Fibroblast of mammary gland (primary cell): Measurements from ENCODE around the gene CDC23.
"Not testable (repeated sequence)": the region's sequence is repeated elsewhere in the genome, so short reads cannot be mapped to it uniquely, and the experiment has no call there.

Experiments
- DNase-seq: peaks from one replicate; pipeline ENCODE4 v3.0.0-alpha.2; 2010; ENCODE audit warnings: low read depth
- H3K4me3 ChIP-seq: 2 replicates; pipeline ENCODE4 v1.5.1; 2011; ENCODE audit warnings: low read depth, mild to moderate bottlenecking, low read length, moderate library complexity; ENCODE audit not compliant: control insufficient read depth
- TF ChIP-seq, protein P1 (sequence below): conservative IDR thresholded peaks from 2 replicates; pipeline ENCODE4 v1.5.1; 2011; ENCODE audit warnings: low read depth, low read length, inconsistent platforms; ENCODE audit not compliant: control insufficient read depth, insufficient read depth

CDC23 gene

DNA sequence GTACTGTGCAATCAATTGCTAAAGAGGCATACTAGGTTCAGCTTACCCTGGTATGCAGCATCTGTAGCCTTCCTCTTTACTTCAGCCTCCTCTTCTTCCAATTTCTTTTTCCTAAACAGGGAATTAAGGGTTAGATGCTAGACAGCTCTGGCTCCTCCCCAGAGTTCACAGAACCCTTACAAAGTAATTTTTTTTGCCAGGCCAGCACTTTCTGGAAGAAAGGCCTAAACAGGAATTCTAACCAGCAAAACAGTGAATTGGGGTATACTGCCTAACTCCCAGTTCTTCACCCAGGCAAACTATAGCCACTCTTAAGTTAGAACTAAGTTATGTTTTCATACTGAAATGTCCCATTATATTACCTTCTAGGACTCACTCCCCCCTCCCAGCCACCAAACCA, 42.8 kb downstream of the CDC23 start:
- DNase-seq = no peak
- TF ChIP-seq, protein P1, sequence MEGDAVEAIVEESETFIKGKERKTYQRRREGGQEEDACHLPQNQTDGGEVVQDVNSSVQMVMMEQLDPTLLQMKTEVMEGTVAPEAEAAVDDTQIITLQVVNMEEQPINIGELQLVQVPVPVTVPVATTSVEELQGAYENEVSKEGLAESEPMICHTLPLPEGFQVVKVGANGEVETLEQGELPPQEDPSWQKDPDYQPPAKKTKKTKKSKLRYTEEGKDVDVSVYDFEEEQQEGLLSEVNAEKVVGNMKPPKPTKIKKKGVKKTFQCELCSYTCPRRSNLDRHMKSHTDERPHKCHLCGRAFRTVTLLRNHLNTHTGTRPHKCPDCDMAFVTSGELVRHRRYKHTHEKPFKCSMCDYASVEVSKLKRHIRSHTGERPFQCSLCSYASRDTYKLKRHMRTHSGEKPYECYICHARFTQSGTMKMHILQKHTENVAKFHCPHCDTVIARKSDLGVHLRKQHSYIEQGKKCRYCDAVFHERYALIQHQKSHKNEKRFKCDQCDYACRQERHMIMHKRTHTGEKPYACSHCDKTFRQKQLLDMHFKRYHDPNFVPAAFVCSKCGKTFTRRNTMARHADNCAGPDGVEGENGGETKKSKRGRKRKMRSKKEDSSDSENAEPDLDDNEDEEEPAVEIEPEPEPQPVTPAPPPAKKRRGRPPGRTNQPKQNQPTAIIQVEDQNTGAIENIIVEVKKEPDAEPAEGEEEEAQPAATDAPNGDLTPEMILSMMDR = no peak
- H3K4me3 ChIP-seq = no peak overlapping the region

DNA sequence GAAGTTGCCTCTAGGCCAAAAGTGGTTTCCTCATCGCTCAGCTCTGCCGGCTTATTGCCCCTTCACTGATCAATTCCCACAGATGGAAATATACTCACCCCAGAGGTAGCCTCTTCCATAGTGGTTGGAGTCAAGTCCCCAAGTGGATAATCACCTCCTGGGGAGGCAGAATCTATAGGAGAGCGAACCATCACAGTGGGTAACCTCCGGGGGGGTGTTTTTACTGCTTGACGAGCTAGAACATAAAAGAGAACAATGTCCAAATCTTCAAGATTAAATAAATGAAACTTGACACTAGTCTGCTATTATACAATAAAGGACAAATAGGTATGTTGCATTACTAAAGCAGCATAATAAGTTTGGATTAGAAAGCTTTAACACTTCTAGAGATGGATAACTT, 44.0 kb downstream of the CDC23 start:
- H3K4me3 ChIP-seq = no peak overlapping the region
- TF ChIP-seq, protein P1 = no peak
- DNase-seq = no peak

DNA sequence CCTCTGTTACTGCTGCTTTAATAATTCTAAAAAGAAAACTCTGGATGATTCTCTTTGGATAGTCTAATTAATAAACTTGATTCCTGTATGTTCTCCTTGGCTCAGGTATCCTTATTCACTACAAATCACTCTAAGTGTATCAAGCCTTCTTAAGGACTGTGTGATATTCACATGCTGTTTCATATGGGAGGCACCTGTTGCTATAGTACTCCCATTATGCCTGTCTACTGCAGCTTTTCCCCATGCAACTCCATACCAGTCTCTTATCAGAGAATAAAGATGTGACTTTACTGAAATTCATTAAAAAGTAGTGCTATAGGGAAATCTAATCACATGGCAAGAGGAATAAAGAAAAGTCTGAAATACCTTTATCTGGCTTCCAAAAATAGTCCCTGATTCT, 49.4 kb downstream of the CDC23 start:
- DNase-seq = no peak
- H3K4me3 ChIP-seq = no peak overlapping the region
- TF ChIP-seq, protein P1 = no peak

DNA sequence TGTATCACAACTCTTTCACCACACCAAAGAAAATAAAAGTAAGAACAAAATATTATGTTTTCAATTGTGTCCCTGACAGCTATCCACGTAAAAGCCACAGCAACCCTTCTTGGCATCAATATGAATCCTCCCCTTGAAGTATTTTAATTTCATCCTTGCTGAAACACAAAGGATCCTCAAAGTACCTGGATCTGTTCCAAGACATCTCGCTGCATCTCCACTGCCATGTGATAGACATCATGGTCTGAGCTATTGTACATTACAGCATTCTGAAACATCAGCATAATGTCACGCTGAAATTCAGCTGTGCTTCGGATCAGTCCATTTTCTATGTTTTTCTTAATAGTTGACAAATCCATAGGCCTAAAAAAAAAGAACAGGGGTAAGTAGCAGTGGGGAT, 52.4 kb downstream of the CDC23 start:
- H3K4me3 ChIP-seq = no peak overlapping the region
- TF ChIP-seq, protein P1 = no peak
- DNase-seq = no peak

DNA sequence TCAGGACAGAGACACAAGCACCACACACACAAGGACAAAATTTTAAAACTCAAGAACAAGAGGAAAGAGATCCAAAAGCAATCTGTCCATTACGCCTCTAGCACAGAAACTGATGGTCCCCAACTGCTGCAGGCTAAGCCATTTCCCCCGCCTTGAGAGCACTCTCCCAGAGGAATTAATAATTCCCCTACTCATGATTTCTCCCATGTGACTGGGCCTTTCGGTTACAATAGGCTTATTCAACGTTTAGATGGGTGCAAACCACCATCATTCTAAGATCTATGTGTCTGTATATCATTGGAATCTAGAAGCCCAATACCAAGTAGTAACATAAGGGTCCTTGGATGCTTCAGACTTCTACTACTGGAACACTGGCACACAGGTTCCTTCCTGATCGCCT, 53.5 kb downstream of the CDC23 start:
- TF ChIP-seq, protein P1 = no peak
- no peak overlapping the region for H3K4me3 ChIP-seq
- DNase-seq = no peak

DNA sequence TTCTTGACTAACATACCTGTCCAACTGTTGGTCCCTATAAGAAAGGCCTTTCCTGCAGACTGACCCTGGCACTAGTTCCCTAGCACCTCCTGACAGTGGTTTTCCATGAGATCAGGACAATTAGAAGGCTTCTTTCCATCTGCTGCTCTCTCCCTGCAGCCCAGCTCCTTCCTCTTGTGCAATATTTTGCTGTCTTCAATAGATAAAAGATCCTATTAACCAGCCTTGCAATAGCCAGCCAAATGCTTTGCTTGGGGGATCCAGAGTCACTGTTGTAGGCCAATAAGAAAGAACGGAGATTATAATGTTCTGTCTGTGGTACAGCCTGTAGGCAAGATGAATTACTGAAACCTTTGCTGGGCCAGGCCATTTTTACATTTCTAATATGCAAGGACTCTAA, 55.5 kb downstream of the CDC23 start:
- no peak overlapping the region for H3K4me3 ChIP-seq
- no peak for DNase-seq
- TF ChIP-seq, protein P1 = no peak

DNA sequence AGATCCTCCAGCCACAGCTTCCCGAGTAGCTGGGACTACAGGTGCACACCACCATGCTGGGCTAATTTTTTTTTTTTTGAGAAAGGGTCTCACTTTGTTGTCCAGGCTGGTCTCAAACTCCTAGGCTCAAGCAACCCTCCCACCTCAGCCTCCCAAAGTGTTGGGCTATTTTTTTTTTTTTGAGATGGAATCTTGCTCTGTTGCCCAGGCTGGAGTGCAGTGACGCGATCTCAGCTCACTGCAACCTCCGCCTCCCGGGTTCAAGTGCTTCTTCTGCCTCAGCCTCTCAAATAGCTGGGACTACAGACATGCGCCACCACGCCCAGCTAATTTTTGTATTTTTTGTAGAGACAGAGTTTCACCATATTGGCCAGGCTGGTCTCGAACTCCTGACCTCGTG, 57.1 kb downstream of the CDC23 start:
- not testable (repeated sequence) for DNase-seq, H3K4me3 ChIP-seq
